Measurements from ENCODE around the gene SLC2A5.
"Not testable (repeated sequence)": the region's sequence is repeated elsewhere in the genome, so short reads cannot be mapped to it uniquely, and the experiment has no call there.

Gene SLC2A5

GRCh38 chr1:9040659-9041030 is 28.8 kb downstream of the SLC2A5 start:
- H3K4me3 ChIP-seq (ENCODE audit: low read length), result no peak overlapping the region
- no peak for DNase-seq (ENCODE audit: low read depth, low spot score)

- H3K4me3 ChIP-seq (ENCODE audit: low read length), result no peak overlapping the region
- no peak for DNase-seq (ENCODE audit: low read depth, low spot score)
Observed at GRCh38 chr1:9039761-9040658, 29.4 kb downstream of the SLC2A5 start.

- H3K4me3 ChIP-seq (ENCODE audit: low read length), result no peak overlapping the region
- no peak for DNase-seq (ENCODE audit: low read depth, low spot score)
Observed at GRCh38 chr1:9038881-9039760, 30.3 kb downstream of the SLC2A5 start.

- no peak for DNase-seq (ENCODE audit: low read depth, low spot score)
- no peak overlapping the region for H3K4me3 ChIP-seq (ENCODE audit: low read length)
Observed at GRCh38 chr1:9038338-9038650, 31.1 kb downstream of the SLC2A5 start.

GRCh38 chr1:9037476-9038337 is 31.7 kb downstream of the SLC2A5 start:
- no peak for DNase-seq (ENCODE audit: low read depth, low spot score)
- H3K4me3 ChIP-seq (ENCODE audit: low read length), result no peak overlapping the region

GRCh38 chr1:9035226-9035625 is 34.2 kb downstream of the SLC2A5 start:
- H3K4me3 ChIP-seq (ENCODE audit: low read length), result no peak overlapping the region
- DNase-seq (ENCODE audit: low read depth, low spot score), result no peak

- no peak overlapping the region for H3K4me3 ChIP-seq (ENCODE audit: low read length)
- DNase-seq (ENCODE audit: low read depth, low spot score), result no peak
Observed at GRCh38 chr1:9033363-9033762, 36.1 kb downstream of the SLC2A5 start.

- H3K4me3 ChIP-seq (ENCODE audit: low read length), result no peak overlapping the region
- no peak for DNase-seq (ENCODE audit: low read depth, low spot score)
Observed at GRCh38 chr1:9031484-9032259, 37.8 kb downstream of the SLC2A5 start.

GRCh38 chr1:9031077-9031476 is 38.4 kb downstream of the SLC2A5 start:
- not testable (repeated sequence) for H3K4me3 ChIP-seq (ENCODE audit: low read length); DNase-seq (ENCODE audit: low read depth, low spot score)

- DNase-seq (ENCODE audit: low read depth, low spot score), result no peak
- H3K4me3 ChIP-seq (ENCODE audit: low read length), result no peak overlapping the region
Observed at GRCh38 chr1:9028921-9029705, 40.3 kb downstream of the SLC2A5 start.

- DNase-seq (ENCODE audit: low read depth, low spot score), result no peak
- no peak overlapping the region for H3K4me3 ChIP-seq (ENCODE audit: low read length)
Observed at GRCh38 chr1:9027307-9027706, 42.1 kb downstream of the SLC2A5 start.

GRCh38 chr1:9025449-9025848 is 44.0 kb downstream of the SLC2A5 start:
- no peak overlapping the region for H3K4me3 ChIP-seq (ENCODE audit: low read length)
- no peak for DNase-seq (ENCODE audit: low read depth, low spot score)

GRCh38 chr1:9024837-9025236 is 44.6 kb downstream of the SLC2A5 start:
- no peak overlapping the region for H3K4me3 ChIP-seq (ENCODE audit: low read length)
- DNase-seq (ENCODE audit: low read depth, low spot score), result no peak

GRCh38 chr1:9022773-9023172 is 46.7 kb downstream of the SLC2A5 start:
- DNase-seq (ENCODE audit: low read depth, low spot score), result no peak
- H3K4me3 ChIP-seq (ENCODE audit: low read length), result no peak overlapping the region

- not testable (repeated sequence) for H3K4me3 ChIP-seq (ENCODE audit: low read length); DNase-seq (ENCODE audit: low read depth, low spot score)
Observed at GRCh38 chr1:9022026-9022738, 47.3 kb downstream of the SLC2A5 start.

GRCh38 chr1:9020305-9020704 is 49.1 kb downstream of the SLC2A5 start:
- no peak overlapping the region for H3K4me3 ChIP-seq (ENCODE audit: low read length)
- DNase-seq (ENCODE audit: low read depth, low spot score), result no peak

GRCh38 chr1:9019896-9020295 is 49.5 kb downstream of the SLC2A5 start:
- no peak overlapping the region for H3K4me3 ChIP-seq (ENCODE audit: low read length)

More at GRCh38 chr1:9019896-9020295, 49.5 kb downstream of the SLC2A5 start:
- DNase-seq (ENCODE audit: low read depth, low spot score), result no peak
